Measurements from ENCODE around the gene TMEM175.

DNA sequence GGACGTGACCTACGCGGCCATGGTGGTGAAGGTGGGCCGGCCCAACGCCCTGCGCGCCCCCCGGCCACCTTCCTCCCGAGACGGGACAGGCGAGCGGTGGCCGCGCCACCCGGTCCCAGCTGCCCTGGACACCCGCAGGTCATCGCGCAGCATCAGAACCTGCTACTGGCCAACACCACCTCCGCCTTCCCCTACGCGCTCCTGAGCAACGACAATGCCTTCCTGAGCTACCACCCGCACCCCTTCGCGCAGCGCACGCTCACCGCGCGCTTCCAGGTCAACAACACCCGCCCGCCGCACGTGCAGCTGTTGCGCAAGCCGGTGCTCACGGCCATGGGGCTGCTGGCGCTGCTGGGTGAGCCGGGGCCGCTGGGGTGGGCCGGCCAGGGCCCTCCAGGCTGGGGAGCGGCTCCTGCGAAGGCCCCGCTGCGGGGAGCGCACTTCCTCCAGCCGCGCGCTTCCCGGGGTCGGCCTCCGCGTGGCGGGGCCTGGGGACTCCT is 69.9 kb downstream of the TMEM175 start:
- TF ChIP-seq FOXA3 (CRISPR knock-in tag; IDR thresholded peaks at IDR 0.05), result no peak
- TF ChIP-seq ZNF777 (CRISPR knock-in tag; IDR thresholded peaks at IDR 0.05), result no peak
- no peak for TF ChIP-seq ARNTL (CRISPR knock-in tag; IDR thresholded peaks at IDR 0.05)
- TF ChIP-seq, protein P1, sequence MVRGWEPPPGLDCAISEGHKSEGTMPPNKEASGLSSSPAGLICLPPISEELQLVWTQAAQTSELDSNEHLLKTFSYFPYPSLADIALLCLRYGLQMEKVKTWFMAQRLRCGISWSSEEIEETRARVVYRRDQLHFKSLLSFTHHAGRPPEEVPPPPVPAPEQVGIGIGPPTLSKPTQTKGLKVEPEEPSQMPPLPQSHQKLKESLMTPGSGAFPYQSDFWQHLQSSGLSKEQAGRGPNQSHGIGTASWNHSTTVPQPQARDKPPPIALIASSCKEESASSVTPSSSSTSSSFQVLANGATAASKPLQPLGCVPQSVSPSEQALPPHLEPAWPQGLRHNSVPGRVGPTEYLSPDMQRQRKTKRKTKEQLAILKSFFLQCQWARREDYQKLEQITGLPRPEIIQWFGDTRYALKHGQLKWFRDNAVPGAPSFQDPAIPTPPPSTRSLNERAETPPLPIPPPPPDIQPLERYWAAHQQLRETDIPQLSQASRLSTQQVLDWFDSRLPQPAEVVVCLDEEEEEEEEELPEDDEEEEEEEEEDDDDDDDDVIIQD (CRISPR knock-in tag; IDR thresholded peaks at IDR 0.05; ENCODE audit: low read depth), result no peak
- TF ChIP-seq KLF16 (CRISPR knock-in tag; IDR thresholded peaks at IDR 0.05), result no peak
- no peak for TF ChIP-seq ZNF274 (CRISPR knock-in tag; IDR thresholded peaks at IDR 0.05)
- no peak for TF ChIP-seq ZNF775 (CRISPR knock-in tag; IDR thresholded peaks at IDR 0.05; ENCODE audit: borderline replicate concordance)

Data from HepG2 (cell line).